HG02870 (cell line): Measurements from ENCODE around the gene SEC24A.
"Not testable (repeated sequence)": the region's sequence is repeated elsewhere in the genome, so short reads cannot be mapped to it uniquely, and the experiment has no call there.

Source experiments
- ATAC-seq: cut with Tn5 transposase; IDR thresholded peaks from one replicate; pipeline ENCODE4 v1.9.1; 2021; ENCODE audit warnings: mild to moderate bottlenecking, moderate library complexity; ENCODE audit not compliant: unreplicated experiment

Gene SEC24A

DNA sequence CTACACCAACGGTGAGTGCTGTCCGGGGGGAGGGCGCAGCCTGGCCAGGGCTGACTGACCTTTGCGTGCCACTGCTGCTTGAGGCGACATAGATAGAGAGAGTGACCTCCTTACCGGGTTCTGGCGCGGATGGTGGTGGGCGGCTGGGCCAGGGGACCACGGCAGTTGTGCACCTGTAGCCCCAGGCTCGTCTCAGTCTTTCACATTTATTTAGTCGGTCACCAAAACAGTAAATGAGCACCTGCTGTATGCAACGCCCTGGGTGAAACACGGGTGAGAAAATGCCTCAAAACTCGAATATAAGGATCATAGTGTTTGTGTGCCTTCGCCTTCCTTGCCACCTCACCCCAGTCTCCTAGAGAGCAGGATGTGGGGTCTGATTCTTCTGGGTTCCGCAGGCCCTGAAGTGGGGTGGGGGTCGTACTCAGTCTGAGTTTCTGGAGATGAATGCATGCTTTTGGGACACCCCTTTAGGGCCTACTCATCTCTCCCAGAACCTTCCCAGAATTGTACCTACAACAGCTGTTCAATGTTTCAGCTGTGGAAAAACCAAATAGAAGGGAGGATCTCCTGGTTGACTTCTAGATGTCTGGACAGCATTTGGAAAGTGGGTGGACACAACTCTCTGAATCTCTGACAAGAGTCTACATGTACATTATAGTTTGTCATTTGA lies 714 bp downstream of the SEC24A start:
- ATAC-seq = peak; percentile 17

DNA sequence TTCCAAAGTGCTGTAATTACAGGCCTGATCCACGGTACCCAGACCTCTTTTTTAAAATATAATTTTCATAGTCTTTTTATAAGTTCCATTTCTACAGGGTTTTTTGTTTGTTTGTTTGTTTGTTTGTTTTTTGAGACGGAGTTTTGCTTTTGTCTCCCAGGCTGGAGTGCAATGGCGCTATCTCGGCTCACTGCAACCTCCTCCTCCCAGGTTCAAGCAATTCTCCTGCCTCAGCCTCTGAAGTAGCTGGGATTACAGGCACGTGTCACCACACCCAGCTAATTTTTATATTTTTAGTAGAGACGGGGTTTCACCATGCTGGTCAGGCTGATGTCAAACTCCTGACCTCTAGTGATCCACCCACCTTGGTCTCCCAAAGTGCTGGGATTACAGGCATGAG lies 2.1 kb downstream of the SEC24A start:
- not testable (repeated sequence) for ATAC-seq

DNA sequence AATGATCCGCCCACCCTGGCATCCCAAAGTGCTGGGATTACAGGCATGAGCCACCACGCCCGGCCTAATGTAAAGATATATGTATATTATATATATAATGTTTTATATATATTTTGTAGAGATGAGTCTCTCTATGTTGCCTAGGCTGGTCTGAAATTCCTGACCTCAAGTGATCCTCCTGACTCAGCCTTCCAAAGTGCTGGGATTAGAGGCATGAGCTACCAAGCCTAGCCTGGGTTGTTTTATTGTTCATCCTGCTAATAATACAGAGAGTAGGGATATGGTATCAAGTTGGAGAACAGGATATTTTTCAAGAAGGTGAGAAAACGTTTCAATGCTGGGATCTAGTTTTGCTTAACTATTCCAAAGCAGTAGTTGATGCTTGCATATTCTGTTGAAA lies 2.9 kb downstream of the SEC24A start:
- ATAC-seq = no peak

DNA sequence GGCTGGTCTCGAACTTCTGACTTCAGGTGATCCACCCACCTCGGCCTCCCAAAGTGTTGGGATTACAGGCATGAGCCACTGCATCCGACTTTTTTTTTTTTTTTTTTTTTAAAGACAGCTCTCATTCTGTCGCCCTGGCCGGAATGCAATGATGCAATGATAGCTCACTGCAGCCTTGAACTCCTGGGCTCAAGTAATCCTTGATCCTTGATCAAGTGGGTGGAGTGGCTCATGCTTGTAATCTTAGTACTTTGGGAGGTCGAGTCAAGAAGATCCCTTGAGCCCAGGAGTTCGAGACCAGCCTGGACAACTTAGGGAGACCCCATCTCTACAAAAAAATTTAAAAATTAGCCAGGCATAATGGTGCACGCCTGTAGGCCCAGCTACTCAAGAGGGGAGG lies 8.1 kb downstream of the SEC24A start:
- ATAC-seq = no peak

DNA sequence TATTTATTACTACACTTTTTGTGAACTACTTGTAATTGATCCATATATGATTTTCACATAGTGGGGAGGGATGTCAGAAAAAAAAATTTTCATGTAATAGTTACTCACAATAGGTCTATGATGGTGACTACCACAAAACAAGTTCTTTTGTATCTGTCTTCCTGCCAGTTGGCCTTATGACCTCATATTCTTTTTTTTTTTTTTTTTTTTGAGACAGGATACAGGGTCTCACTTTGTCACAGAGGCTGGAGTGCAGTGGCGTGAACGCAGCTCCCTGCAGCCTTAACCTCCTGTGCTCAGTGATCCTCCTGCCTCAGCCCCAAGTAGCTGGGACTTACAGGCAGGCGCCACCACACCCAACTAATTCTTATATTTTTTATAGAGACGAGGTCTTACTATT lies 10.9 kb downstream of the SEC24A start:
- no peak for ATAC-seq

DNA sequence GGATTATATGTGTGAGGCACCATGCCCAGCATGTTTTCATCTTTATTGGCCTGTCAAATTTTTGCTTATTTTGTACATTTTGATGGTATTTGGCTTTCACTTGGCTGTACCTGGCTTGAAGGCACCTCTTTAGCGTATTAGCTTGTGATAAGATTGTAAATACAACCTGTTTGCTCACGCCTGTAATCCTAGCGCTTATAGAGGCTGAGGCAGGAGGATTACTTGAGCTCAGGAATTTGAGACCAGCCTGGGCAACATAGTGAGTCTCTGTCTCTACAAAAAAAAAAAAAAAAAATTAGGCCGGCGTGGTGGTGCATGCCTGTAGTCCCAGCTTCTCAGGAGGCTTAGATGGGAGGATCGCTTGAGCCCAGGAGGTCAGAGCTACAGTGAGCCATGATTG lies 11.3 kb downstream of the SEC24A start:
- no peak for ATAC-seq

DNA sequence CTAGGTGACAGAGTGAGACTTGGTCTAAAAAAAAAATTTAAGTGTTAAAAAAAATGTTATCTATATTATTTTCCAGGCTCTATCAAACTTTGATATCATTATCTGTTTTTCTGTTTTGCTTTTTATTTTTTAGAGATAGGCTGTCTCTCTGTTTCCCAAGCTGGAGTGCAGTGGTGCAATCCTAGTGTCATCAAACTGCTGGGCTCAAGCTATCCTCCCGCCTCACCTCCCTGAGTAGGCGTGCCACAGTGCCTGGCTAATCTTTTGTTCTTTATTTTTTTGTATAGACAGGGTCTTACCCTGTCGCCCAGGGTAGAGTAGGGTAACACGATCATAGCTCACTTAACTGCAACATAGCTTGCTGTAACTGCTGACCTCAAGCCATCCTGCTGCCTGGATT lies 14.4 kb downstream of the SEC24A start:
- no peak for ATAC-seq

DNA sequence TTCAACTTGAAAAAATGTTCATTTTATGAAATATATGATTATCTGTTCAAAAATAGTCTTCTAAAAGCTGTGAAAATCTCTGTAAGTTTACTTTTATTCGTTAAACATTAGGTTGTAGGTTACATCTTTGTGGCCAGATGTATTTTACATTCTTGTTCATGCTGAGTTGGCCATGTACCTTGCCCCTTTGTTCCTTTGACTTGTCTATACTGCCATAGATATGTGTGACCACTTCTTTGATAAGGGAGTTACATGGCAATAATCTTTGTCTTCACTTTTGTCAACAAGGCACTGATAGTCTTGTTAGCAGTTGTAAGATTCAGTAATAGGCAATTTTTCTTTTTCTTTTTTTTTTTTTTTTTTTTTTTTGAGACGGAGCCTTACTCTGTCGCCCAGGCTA lies 15.9 kb downstream of the SEC24A start:
- no peak for ATAC-seq

DNA sequence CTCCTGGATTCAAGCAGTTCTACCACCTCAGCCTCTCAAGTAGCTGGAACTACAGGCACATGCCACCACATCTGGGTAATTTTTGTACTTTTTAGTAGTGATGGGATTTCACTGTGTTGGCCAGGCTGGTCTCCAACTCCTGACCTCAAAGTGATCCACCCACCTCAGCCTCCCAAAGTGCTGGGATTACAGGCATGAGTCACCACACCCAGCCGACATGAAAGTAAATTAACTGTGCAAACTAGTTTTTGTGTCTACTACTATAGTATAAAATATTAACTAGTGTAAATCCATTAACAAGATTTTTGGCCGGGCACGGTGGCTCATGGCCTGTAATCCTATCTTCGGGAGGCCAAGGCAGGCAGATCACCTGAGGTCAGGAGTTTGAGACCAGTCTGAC lies 25.0 kb downstream of the SEC24A start:
- not testable (repeated sequence) for ATAC-seq

DNA sequence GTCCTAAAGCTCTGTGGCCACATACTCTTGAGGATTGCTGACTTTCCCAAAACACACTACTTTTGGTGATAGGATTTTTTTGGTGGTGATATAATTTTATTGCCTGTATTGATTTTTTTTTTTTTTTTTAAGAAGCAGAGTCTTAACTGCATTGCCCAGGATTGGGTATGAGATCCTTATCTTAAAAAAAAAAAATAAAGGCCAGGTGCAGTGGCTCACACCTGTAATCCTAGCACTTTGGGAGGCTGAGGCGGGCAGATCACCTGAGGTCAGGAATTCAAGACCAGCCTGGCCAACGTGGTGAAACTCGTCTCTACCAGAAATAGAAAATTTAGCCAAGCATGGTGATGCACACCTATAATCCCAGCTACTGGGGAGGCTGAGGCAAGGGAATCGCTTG lies 28.8 kb downstream of the SEC24A start:
- ATAC-seq = not testable (repeated sequence)

DNA sequence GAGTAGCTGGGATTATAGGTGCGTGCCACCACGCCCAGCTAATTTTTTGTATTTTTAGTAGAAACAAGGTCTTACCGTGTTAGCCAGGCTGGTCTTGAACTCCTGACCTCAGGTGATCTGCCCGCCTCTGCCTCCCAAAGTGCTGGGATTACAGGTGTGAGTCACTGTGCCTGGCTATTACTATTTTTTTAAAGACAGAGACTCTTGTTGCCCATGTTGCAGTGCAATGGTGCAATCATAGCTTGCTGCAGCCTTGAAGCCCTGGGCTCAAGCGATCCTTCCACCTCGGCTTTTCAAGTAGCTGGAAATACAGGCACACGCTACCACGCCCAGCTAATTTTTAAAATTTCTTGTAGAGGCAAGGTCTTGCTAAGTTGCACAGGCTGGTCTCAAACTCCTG lies 41.6 kb downstream of the SEC24A start:
- ATAC-seq = not testable (repeated sequence)

DNA sequence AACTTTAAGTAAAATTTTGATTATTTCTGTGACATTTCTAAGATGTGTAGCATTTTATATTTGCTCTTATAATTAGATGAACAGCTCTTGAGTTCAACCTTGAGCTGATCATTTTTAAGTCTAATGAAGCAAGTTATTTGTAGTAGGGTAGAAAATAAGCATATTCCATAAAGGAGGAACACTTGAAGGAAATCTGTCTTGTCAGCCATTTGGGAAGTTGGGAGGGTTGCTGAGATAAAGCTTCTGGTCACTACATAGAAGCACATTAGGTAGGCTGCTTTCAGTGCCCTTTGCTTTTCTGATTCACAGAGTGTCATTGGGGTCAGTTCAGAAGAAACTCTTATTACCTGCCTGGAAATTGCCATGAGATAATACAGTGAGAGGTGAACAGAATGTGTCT lies 44.1 kb downstream of the SEC24A start:
- no peak for ATAC-seq

DNA sequence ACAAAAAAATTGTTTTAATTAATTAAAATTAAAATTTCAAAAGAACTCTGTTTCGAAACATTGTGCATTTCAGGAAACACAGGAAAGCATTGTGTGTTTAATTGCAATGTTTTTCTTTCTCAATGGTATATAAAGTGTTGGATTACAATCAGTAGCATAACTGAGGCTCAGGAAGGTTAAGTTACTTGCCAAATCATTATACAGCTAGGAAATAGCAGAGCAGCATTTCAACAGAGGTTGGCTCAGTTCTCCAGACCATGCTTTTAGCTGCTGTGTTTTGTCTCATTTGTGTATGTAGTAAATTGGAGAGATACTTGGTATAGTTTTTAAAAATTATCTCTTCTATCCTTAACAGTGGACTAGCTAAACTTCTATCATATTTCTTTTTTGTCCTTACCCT lies 59.7 kb downstream of the SEC24A start:
- no peak for ATAC-seq

DNA sequence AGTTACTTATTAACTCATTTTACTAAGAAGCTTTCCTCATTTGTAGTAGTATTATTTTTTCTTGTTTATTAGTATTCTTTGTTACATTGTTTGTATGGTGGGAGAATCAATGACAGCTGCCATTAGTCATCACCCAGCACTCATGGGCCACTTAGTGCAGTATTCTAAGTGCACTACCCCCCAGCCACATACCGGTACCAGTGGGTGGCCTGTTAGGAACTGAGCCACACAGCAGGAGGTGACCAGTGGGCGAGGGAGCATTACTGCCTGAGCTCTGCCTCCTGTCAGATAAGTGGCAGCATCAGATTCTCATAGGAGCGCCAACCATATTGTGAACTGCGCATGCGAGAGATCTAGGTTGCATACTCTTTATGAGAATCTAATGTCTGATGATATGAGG lies 65.5 kb downstream of the SEC24A start:
- ATAC-seq = no peak

DNA sequence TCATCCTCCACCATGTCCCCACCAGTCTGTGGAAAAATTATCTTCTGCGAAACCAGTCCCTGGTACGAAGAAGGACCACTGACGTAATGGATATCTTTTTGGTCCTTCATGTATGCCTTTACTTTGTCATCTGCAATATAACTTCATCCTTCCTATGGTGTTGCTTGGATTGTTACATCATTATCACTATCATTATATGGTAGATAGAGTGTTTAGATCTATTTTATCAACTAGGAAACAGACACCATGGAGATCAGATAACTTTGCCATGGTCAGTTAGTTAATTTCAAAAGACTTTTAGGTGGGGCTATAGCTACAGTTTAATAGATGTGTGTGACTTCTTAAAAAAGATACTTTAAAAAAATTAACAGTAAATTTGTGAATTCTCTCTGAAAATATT lies 66.0 kb downstream of the SEC24A start:
- ATAC-seq = no peak

DNA sequence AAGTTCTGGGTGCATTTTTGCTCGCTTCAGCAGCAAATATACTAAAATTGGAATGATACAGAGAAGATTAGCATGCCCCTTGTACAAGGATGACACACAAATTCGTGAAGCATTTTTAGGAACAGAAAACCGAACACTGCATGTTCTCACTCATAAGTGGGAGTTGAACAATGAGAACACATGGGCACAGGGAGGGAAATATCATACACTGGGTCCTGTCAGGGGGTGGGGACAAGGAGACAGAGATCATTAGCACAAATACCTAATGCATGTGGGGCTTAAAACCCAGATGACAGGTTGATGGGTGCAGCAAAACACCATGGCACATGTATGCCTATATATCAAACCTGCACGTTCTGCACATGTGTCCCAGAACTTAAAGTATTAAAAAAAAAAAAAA lies 66.9 kb downstream of the SEC24A start:
- not testable (repeated sequence) for ATAC-seq

DNA sequence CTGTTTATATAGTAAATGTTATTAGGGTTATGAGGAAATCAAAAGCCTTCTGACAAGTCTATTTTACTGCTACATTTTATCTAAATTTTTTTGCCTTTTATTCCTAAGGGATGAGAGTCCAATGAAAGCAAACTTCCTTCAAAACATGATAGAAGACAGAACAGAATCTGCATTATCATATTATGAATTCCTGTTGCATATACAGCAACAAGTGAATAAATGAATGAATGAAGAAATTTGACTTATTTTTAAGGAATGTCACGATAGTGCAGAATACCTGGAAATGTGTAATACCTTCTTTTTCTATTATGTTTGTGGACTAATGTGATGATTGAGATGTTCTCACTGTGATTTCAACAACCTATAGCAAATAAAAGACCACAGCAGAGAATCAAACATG lies 76.3 kb downstream of the SEC24A start:
- no peak for ATAC-seq

DNA sequence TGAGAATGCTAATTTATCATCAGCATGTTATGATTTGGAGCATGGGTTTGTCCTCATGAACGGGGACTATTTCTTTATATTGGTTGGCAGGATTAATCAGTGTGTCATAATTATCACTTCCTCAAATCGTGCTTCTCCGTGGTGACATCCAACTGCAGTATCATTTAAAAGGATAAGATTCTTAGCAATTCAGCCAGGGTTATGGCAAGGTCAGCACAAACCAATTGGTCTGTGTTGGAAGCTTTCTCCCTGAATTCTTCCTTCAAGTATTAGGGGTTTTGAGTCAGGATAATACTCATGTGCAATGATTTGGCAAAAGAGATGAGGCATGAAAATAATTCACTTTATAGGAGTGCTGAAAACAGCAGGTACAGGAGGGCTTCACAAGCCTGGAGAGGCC lies 84.2 kb downstream of the SEC24A start:
- no peak for ATAC-seq

DNA sequence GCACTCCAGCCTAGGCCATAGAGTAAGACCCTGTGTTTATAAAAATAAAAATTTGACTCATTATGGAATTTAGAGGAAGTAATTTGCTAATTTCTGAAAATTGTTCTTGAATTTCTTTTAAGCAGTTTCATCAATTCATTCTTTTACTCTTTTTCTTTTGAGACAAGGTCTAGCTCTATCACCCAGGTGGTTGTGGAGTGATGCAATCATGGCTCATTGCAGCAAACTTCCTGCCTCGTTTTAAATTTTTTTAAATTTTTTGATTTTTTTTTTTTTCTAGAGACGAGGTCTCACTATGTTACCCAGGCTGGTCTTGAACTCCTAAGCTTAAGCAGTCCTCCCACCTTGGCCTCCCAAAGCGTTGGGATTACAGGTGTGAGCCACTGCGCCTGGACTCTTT lies 86.7 kb downstream of the SEC24A start:
- ATAC-seq = no peak

DNA sequence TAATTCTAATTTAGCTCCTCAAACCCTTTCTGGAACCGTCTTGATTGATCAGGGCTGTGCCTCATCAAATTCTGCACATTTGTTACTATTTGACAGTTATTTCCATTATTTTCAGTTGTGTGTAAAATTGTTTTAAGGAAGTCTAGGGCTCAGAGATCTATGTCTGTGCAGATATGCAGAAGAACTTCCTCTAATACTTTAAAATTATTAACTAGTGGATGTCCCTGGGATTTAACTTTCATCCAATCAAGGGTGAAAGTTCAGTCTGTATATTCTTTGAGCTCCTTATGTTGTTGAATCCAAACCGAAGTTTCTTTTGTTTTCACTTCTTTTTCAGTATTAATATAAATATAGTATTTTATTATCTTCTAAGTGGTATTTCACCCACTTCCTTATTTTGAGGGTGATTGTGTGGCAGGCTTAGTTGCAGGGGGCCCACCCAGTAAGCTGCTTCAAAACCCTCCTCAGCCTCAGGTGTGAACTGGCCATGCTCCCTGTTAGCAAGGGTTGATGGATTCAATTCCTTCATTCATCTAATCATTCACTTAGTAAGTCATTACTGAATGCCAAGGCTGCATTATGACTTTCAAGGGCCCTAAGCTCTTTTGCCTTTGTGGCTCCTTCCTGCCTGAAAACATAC lies 87.7 kb downstream of the SEC24A start:
- no peak for ATAC-seq

DNA sequence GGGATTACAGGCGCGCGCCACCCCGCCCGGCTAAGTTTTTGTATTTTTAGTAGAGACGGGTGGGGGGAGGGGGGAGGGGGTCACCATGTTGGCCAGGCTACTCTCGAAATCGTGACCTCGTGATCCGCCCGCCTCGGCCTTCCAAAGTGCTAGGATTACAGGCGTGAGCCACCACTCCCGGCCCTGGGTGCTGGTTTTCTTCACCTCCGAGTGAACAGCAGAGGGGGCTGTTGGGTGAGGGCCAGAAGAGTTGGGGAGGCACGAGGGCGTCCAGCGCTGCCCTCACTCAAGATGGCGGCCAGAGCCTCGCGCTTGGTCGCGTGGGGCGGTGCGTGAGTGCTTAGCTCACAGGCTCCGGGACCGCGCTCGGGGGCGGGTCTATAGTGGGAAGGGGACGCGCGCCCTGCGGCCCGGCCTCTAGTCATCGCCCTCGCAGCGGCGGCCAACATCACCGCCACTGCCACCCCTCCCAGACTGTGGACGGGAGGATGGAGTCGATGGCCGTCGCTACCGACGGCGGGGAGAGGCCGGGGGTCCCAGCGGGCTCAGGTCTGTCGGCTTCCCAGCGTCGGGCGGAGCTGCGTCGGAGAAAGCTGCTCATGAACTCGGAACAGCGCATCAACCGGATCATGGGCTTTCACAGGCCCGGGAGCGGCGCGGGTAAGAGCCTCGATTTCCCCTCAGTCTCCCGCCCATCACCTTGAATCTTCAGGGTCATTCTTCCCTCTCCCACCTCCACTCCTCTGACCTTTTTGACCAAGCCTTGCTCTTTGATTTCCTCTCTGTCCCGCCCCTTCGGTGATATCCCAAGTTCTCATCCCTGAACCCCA lies 89.8 kb downstream of the SEC24A start, which contains the start of gene CAMLG:
CAMLG (plus strand) TSS at position 416 of the 830 bp plus-strand sequence; CDS start at position 489, 73 bp downstream.
- ATAC-seq = peak; percentile 94
